Activated CD4-positive, alpha-beta T cell treated with anti-CD3 and anti-CD28 coated beads, Interleukin-2, amount 50 U/mL, for 24 hours (primary cell): Measurements from ENCODE around the gene PRKCQ.
"Not testable (repeated sequence)": the region's sequence is repeated elsewhere in the genome, so short reads cannot be mapped to it uniquely, and the experiment has no call there.

Experiments used
- DNase-seq, 2 donors: peaks; one replicate each; pipeline ENCODE4 v3.0.0-alpha.2; 2020; ENCODE audit warnings: low read depth in 1 of 2, low spot score in 1 of 2

PRKCQ gene

GRCh38 chr10:6390213-6390845 is 189.7 kb downstream of the PRKCQ start:
- no peak for DNase-seq

GRCh38 chr10:6388261-6388893 is 191.7 kb downstream of the PRKCQ start:
- DNase-seq = no peak

GRCh38 chr10:6386960-6387359 is 193.1 kb downstream of the PRKCQ start:
- DNase-seq = no peak

- DNase-seq = no peak
Observed at GRCh38 chr10:6386346-6386745, 193.7 kb downstream of the PRKCQ start.

- DNase-seq = no peak
Observed at GRCh38 chr10:6385665-6386064, 194.4 kb downstream of the PRKCQ start.

- DNase-seq = no peak
Observed at GRCh38 chr10:6384847-6385246, 195.2 kb downstream of the PRKCQ start.

- DNase-seq = no peak
Observed at GRCh38 chr10:6384031-6384430, 196.0 kb downstream of the PRKCQ start.

- DNase-seq = no peak
Observed at GRCh38 chr10:6383096-6383812, 196.8 kb downstream of the PRKCQ start.

- DNase-seq = peak in 1 of 2 donors; percentile 62
Observed at GRCh38 chr10:6382081-6382480, 198.0 kb downstream of the PRKCQ start.

GRCh38 chr10:6380478-6380877 is 199.6 kb downstream of the PRKCQ start:
- DNase-seq = not testable (repeated sequence)

- no peak for DNase-seq
Observed at GRCh38 chr10:6379015-6379776, 200.9 kb downstream of the PRKCQ start.
